Measurements from ENCODE around the gene CABP1.
"Not testable (repeated sequence)": the region's sequence is repeated elsewhere in the genome, so short reads cannot be mapped to it uniquely, and the experiment has no call there.

Gene CABP1

GRCh38 chr12:120639771-120640721 lies at the start of gene CABP1:
CABP1 (plus strand) TSS chr12:120640626; CDS start chr12:120640686, 60 bp downstream.
- Histone ChIP-seq H2AFZ (ENCODE audit: low read length, unreplicated experiment) (no peak within 1 kb of the TSS), H3K79me2 (ENCODE audit: control insufficient read depth, insufficient read depth, low read length, unreplicated experiment) (no peaks in the 10 kb centered on the region), H3K4me1 (ENCODE audit: control insufficient read depth, insufficient read depth, low read length, unreplicated experiment) (no peaks in the 10 kb centered on the region), H3K27ac (ENCODE audit: low read depth, low read length) (no peak within 1 kb of the TSS), H3K36me3 (ENCODE audit: insufficient read depth, low read length) (no peaks in the 10 kb centered on the region), H3K27me3 (ENCODE audit: insufficient read depth, low read length) (peaks cover 60% of the 10 kb centered on the region), H3K4me3 (ENCODE audit: low read depth, low read length) (peak within 1 kb of the TSS; percentile 59)

DNA sequence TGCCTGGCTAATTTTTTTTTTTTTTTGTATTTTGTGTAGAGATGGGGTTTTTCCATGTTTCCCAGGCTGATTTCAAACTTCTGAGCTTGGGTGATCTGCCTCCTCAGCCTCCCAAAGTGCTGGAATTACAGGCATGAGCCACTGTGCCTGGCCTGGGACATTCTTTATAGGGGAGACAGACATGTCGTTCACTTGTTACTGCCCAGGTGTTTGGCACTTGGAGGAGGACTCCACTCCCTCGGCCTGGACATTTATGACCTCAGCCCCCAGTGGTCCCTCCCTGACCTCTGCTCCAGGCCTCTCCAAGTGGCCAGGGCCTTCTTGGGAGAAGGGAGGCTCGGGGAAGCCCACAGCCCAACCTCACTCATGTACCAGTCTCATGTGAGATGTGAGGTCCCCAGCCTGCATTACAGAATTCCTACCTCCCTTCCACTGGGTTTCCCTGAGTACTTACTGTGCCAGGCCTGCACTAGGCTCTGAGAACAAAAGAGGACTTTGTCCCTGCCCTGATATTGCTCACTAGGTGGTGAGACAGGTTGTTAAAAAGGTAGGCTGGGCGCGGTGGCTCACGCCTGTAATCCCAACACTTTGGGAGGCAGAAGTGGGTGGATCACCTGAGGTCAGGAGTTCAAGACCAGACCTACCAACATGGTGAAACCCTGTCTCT lies 49.6 kb upstream of the CABP1 start:
- no peaks in the 10 kb centered on the region for H3K79me2 ChIP-seq (ENCODE audit: control insufficient read depth, insufficient read depth, low read length, unreplicated experiment)
- no peak overlapping the region for H3K27ac ChIP-seq (ENCODE audit: low read depth, low read length)
- H3K4me3 ChIP-seq (ENCODE audit: low read depth, low read length): no peak overlapping the region
- peaks cover 1% of the 10 kb centered on the region for H3K27me3 ChIP-seq (ENCODE audit: insufficient read depth, low read length)
- no peaks in the 10 kb centered on the region for H3K36me3 ChIP-seq (ENCODE audit: insufficient read depth, low read length)
- H3K4me1 ChIP-seq (ENCODE audit: control insufficient read depth, insufficient read depth, low read length, unreplicated experiment): no peaks in the 10 kb centered on the region
- no peak overlapping the region for H2AFZ ChIP-seq (ENCODE audit: low read length, unreplicated experiment)

GRCh38 chr12:120592121-120593049 lies 48.0 kb upstream of the CABP1 start:
- Histone ChIP-seq H3K27me3 (ENCODE audit: insufficient read depth, low read length) (peaks cover 4% of the 10 kb centered on the region; the same call in 1 of the 2 replicates), H3K36me3 (ENCODE audit: insufficient read depth, low read length) (no peaks in the 10 kb centered on the region), H2AFZ (ENCODE audit: low read length, unreplicated experiment) (no peak overlapping the region), H3K4me1 (ENCODE audit: control insufficient read depth, insufficient read depth, low read length, unreplicated experiment) (no peaks in the 10 kb centered on the region), H3K79me2 (ENCODE audit: control insufficient read depth, insufficient read depth, low read length, unreplicated experiment) (no peaks in the 10 kb centered on the region), H3K4me3 (ENCODE audit: low read depth, low read length) (no peak overlapping the region), H3K27ac (ENCODE audit: low read depth, low read length) (no peak overlapping the region)

- Histone ChIP-seq H3K27me3 (ENCODE audit: insufficient read depth, low read length) (peaks cover 7% of the 10 kb centered on the region), H2AFZ (ENCODE audit: low read length, unreplicated experiment) (no peak overlapping the region), H3K4me1 (ENCODE audit: control insufficient read depth, insufficient read depth, low read length, unreplicated experiment) (peaks cover 10% of the 10 kb centered on the region), H3K36me3 (ENCODE audit: insufficient read depth, low read length) (no peaks in the 10 kb centered on the region), H3K4me3 (ENCODE audit: low read depth, low read length) (no peak overlapping the region), H3K79me2 (ENCODE audit: control insufficient read depth, insufficient read depth, low read length, unreplicated experiment) (no peaks in the 10 kb centered on the region), H3K27ac (ENCODE audit: low read depth, low read length) (no peak overlapping the region)
Observed at GRCh38 chr12:120596901-120597300, 43.5 kb upstream of the CABP1 start.

GRCh38 chr12:120597861-120598260 lies 42.6 kb upstream of the CABP1 start:
- H3K27ac ChIP-seq (ENCODE audit: low read depth, low read length): no peak overlapping the region
- no peaks in the 10 kb centered on the region for H3K79me2 ChIP-seq (ENCODE audit: control insufficient read depth, insufficient read depth, low read length, unreplicated experiment)
- H3K4me1 ChIP-seq (ENCODE audit: control insufficient read depth, insufficient read depth, low read length, unreplicated experiment): peaks cover 10% of the 10 kb centered on the region
- H3K4me3 ChIP-seq (ENCODE audit: low read depth, low read length): no peak overlapping the region
- H2AFZ ChIP-seq (ENCODE audit: low read length, unreplicated experiment): no peak overlapping the region
- H3K36me3 ChIP-seq (ENCODE audit: insufficient read depth, low read length): no peaks in the 10 kb centered on the region
- H3K27me3 ChIP-seq (ENCODE audit: insufficient read depth, low read length): peaks cover 7% of the 10 kb centered on the region

DNA sequence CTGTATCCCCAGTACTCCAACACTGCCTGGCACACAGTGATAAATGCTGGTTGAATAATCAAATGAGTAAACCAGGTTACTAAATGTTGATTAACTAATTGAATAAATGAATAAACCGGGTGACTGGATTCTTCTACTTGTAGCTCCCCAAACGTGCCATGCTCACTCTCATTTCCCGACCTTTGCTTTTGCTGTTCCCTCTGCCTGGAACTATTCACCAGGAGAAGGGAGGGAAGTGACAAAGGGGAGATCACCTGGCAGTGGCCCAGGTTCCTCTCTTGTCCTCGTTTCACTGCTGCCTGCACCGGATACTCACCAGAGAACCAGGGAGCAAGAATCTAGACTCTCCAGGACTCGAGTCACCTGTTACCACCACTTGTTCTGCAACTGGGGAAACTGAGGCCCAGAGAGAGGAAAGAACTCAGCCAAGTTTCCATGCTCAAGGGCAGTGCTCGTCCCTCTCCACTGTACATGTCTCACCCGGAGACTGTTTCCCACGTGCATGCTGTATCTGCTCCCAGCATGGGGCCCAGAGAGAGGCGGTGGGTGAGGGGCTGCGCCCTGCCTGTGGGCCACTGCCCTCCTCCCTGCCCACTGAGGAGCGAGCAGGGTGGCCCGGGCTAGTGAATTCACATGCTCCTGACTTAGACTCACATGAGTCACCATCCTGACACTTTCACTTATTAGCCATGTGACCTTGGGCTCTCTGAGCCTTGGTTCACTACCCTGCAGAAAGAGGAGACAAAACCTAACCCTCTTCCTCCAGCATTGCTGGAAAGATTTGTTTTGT lies 41.6 kb upstream of the CABP1 start:
- peaks cover 10% of the 10 kb centered on the region for H3K4me1 ChIP-seq (ENCODE audit: control insufficient read depth, insufficient read depth, low read length, unreplicated experiment)
- no peak overlapping the region for H3K4me3 ChIP-seq (ENCODE audit: low read depth, low read length)
- no peaks in the 10 kb centered on the region for H3K79me2 ChIP-seq (ENCODE audit: control insufficient read depth, insufficient read depth, low read length, unreplicated experiment)
- no peak overlapping the region for H3K27ac ChIP-seq (ENCODE audit: low read depth, low read length)
- H3K27me3 ChIP-seq (ENCODE audit: insufficient read depth, low read length): peaks cover 7% of the 10 kb centered on the region
- H3K36me3 ChIP-seq (ENCODE audit: insufficient read depth, low read length): no peaks in the 10 kb centered on the region
- no peak overlapping the region for H2AFZ ChIP-seq (ENCODE audit: low read length, unreplicated experiment)

GRCh38 chr12:120599672-120600552 lies 40.5 kb upstream of the CABP1 start:
- Histone ChIP-seq H3K36me3 (ENCODE audit: insufficient read depth, low read length) (no peaks in the 10 kb centered on the region), H3K27me3 (ENCODE audit: insufficient read depth, low read length) (peaks cover 7% of the 10 kb centered on the region), H3K79me2 (ENCODE audit: control insufficient read depth, insufficient read depth, low read length, unreplicated experiment) (no peaks in the 10 kb centered on the region), H2AFZ (ENCODE audit: low read length, unreplicated experiment) (no peak overlapping the region), H3K27ac (ENCODE audit: low read depth, low read length) (no peak overlapping the region), H3K4me3 (ENCODE audit: low read depth, low read length) (no peak overlapping the region), H3K4me1 (ENCODE audit: control insufficient read depth, insufficient read depth, low read length, unreplicated experiment) (peaks cover 10% of the 10 kb centered on the region)

DNA sequence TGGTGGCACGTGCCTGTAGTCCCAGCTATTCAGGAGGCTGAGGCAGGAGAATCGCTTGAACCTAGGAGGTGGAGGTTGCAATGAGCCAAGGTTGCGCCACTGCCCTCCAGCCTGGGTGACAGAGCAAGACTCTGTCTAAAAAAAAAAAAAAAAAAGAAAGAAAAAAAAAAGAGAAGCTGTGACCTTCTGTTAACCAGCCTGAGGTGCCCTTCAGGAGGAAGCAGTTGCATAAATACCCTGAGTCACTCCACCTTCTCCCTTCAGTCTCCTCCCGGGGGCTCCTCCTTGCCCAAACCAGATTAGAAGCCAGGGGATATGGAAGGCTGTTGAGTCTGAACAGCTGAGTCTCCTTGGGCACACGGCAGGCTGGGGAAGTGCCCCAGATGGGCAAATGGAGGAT lies 38.0 kb upstream of the CABP1 start:
- H3K79me2 ChIP-seq (ENCODE audit: control insufficient read depth, insufficient read depth, low read length, unreplicated experiment); H3K4me1 ChIP-seq (ENCODE audit: control insufficient read depth, insufficient read depth, low read length, unreplicated experiment); H3K4me3 ChIP-seq (ENCODE audit: low read depth, low read length); H3K27me3 ChIP-seq (ENCODE audit: insufficient read depth, low read length); H2AFZ ChIP-seq (ENCODE audit: low read length, unreplicated experiment); H3K27ac ChIP-seq (ENCODE audit: low read depth, low read length); H3K36me3 ChIP-seq (ENCODE audit: insufficient read depth, low read length): not testable (repeated sequence)

- Histone ChIP-seq H3K4me1 (ENCODE audit: control insufficient read depth, insufficient read depth, low read length, unreplicated experiment) (no peaks in the 10 kb centered on the region), H3K4me3 (ENCODE audit: low read depth, low read length) (no peak overlapping the region), H3K27ac (ENCODE audit: low read depth, low read length) (no peak overlapping the region), H3K27me3 (ENCODE audit: insufficient read depth, low read length) (peaks cover 41% of the 10 kb centered on the region), H2AFZ (ENCODE audit: low read length, unreplicated experiment) (no peak overlapping the region), H3K36me3 (ENCODE audit: insufficient read depth, low read length) (no peaks in the 10 kb centered on the region), H3K79me2 (ENCODE audit: control insufficient read depth, insufficient read depth, low read length, unreplicated experiment) (no peaks in the 10 kb centered on the region)
Observed at GRCh38 chr12:120610560-120610959, 29.9 kb upstream of the CABP1 start.
